Measurements from ENCODE around the gene GAB4.
A peak's percentile ranks its signal among the peaks of the same experiment; 100 is the strongest.
"Not testable (repeated sequence)": the region's sequence is repeated elsewhere in the genome, so short reads cannot be mapped to it uniquely, and the experiment has no call there.

The GAB4 gene

DNA sequence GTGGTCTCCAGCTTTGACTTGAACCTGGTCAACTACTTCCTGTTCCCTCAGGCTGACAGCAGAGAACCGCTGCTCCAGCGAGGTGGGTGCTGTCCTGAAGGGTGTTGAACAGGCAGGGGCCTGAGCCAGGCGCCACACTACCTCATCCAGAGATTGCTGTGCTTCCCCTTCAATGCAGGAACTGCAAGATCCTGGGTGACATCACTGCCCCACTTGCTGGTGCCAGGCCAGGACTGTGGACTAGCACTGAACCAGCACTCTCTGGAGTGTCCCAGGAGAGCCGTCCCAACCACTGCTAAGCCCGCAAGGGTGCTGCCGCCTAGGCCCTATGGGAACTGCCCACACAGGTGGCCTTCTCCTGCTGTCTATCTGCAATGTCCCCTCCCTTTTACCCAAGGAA lies 51.7 kb downstream of the GAB4 start:
- no peak for DNase-seq

GRCh38 chr22:16955678-16956210 lies 52.3 kb downstream of the GAB4 start:
- DNase-seq = no peak

DNA sequence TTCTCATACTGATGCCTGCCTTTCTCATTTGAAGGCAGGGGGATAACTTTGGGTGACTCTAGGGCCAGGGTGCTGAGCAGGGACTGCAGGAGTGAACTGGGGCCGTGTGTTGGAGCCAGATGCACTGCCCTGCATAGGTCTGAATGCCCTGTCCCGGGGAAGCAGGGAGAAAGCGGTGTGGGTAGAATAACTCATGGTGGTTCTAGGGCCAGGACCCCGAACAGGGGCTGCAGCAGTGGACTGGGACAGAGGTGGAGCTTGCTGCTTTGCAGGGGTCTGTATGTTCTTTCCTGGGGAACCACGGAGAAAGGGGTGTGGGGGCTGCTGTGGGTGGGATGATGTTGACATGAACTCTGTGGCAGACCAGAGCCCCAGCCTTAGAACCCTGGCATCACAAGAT lies 52.9 kb downstream of the GAB4 start:
- DNase-seq = no peak

GRCh38 chr22:16954060-16954403 lies 54.0 kb downstream of the GAB4 start:
- DNase-seq = no peak

GRCh38 chr22:16953206-16954059 lies 54.6 kb downstream of the GAB4 start:
- DNase-seq = no peak

DNA sequence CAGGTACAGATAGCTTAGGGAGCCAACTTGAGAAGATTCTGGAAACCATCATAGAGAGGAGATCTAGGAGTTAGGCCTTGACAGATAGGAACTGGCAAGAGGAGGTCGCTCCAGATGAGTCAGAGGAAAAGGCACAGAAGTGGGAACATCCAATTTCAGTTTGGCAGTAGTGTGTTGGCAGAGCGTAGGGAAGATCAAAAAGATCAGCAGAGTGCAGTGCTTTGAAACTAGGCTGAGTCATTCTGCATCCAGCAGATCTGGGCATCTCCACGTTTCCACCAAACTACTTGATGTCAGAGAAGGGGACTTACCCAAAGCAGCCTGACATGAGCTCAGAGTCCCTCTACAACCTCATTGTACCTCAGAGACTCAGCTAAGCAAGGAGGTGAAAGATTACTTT lies 58.5 kb downstream of the GAB4 start:
- DNase-seq = no peak

GRCh38 chr22:16937811-16938210 lies 70.2 kb downstream of the GAB4 start:
- no peak for DNase-seq

GRCh38 chr22:16937209-16937608 lies 70.8 kb downstream of the GAB4 start:
- DNase-seq = not testable (repeated sequence)

DNA sequence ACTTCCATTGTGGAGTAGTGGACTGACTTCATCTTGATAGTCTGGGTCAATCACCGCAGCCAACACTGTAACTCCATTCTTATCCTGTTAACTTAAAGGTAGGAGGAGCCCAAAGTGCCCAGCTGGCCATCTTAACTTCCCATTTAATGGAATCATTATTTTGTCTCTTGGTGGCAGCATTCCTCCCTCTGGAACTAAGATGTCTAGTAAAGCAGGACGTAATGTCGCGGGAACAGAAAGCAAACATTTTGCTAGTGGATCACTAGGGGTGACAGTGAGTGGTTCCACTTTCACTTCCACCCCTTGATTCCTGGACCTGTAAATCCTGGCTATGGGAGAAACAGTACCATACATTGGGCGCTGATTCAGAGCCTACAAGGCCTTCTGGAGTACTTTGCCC lies 71.4 kb downstream of the GAB4 start:
- DNase-seq = no peak

- DNase-seq = no peak
Measured at GRCh38 chr22:16935209-16935608, 72.8 kb downstream of the GAB4 start.

GRCh38 chr22:16933291-16934282 lies 74.4 kb downstream of the GAB4 start:
- DNase-seq = peak; percentile 15

DNA sequence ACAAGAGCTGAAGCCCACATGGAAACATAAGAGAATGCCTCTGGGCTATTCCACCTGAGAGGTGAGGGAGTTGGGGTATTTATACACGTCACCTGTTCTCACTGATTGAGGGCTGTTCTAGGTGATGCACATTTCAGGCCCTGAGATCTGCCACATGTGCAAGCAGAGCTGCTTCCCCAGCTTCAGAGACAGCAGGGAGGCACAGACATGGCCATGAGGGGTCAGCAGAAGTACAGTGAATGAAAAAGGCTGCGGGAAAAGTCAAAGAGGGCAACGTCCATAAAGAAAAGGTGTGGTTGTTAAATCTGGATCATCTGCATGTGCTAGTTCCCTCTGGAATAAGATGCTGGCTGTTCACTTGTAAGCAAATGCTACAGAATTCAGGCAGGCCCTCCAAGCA lies 75.4 kb downstream of the GAB4 start:
- no peak for DNase-seq

GRCh38 chr22:16925407-16925966 lies 82.5 kb downstream of the GAB4 start:
- DNase-seq = no peak

DNA sequence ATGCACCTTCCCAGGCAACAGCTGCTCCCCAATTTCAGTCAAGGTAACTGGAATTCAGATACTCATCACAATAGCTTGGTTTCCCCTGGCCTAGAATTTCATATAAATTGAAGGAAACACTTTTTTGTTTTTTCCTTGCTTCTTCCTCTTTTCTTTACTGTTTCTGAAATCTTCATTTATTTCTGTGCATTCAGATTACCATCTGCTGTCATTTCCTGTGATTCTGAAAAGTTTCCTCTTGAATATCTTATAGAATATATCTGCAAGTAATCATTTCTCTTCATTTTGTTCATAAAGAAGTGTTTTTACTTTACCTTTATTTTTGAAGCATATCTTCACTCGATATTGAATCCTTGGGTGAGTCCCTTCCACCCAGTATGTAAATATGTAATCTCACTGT lies 85.3 kb downstream of the GAB4 start:
- DNase-seq = no peak

- DNase-seq = no peak
Measured at GRCh38 chr22:16922076-16922475, 85.9 kb downstream of the GAB4 start.

- DNase-seq = peak; percentile 32
Measured at GRCh38 chr22:16917144-16918003, 90.6 kb downstream of the GAB4 start.

DNA sequence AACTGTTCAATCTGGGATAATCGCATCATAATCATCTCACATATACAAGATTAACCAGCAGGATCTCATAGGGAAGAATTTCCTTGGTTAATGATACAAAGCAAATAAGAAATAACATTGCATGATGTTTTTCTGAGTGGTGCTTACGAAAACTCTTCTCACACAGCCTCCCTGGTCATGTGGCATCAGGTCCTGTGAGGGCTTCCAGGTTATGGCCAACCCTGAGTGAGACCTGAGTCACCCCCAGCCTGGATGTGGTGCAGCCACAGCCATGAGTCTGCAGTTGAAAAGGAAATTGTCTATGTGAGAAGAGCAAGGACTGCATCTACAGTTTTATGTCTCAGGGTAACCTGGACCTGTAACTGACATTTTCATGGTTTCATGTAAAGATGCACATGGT lies 92.3 kb downstream of the GAB4 start:
- no peak for DNase-seq

DNA sequence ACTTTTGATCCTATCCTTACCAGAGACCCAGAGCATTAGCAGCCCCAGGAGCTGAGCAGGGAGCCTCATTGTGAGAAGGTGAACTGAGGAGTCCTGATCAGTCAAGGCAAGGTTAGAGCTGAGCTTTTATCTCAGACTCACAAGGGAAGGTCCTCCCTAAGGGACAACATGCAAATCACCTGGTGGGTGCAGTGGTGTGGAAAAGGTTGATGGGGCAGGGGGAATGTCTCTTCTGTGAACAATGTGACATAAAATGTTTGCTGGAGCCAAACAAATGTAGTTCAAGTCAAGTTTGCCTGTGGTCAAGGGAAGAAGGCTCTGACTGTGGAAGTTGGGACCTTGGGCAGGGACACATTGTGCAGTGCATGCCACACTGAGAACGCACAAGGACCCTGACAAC lies 93.1 kb downstream of the GAB4 start:
- DNase-seq = not testable (repeated sequence)

- no peak for DNase-seq
Measured at GRCh38 chr22:16914006-16914405, 94.0 kb downstream of the GAB4 start.

GRCh38 chr22:16912281-16912680 lies 95.7 kb downstream of the GAB4 start:
- DNase-seq = no peak

All from NCI-H2171 (cell line).